Activated CD8-positive, alpha-beta T cell treated with anti-CD3 and anti-CD28 coated beads, Interleukin-2, amount 10 ng/mL, durations not matched to agents 7 days and 5 days (primary cell): ENCODE data around the gene GRIN3A. TPM values are rescaled to one million over a fixed set of nuclear protein-coding genes. Genes with fewer than 3 reads are reported as not detected.
A peak's percentile ranks its signal among the peaks of the same experiment; 100 is the strongest.

Experiments
- ATAC-seq: fragments of 150-1000 bp; cut with Tn5 transposase; one replicate; pipeline ENCODE4 v1.10.0; 2021; ENCODE audit warnings: moderate library complexity
- CTCF ChIA-PET: fragments of 350-600 bp; sonication (Branson Sonifier 250); formaldehyde crosslinking; loops from one replicate; lab custom pipeline; 2021; ENCODE audit warnings: antibody characterized with exemption; lab: Charles Lee
- POLR2A ChIA-PET: fragments of 350-600 bp; sonication (Branson Sonifier 250); formaldehyde crosslinking; loops from one replicate; lab custom pipeline; 2021; ENCODE audit warnings: antibody characterized with exemption; lab: Charles Lee
- DNase-seq: peaks from one replicate; pipeline ENCODE4 v3.0.0-alpha.2; 2020
- H3K27ac Mint-ChIP-seq: one replicate; pipeline ENCODE4 v1.8.0; 2021; ENCODE audit warnings: mild to moderate bottlenecking, mixed read lengths
- H3K27me3 Mint-ChIP-seq: one replicate; pipeline ENCODE4 v1.8.0; 2021; ENCODE audit warnings: low read depth, mixed read lengths
- H3K36me3 Mint-ChIP-seq: one replicate; pipeline ENCODE4 v1.8.0; 2021; ENCODE audit warnings: low read depth, mixed read lengths
- H3K4me1 Mint-ChIP-seq: one replicate; pipeline ENCODE4 v1.8.0; 2021; ENCODE audit warnings: low read depth, mixed read lengths
- H3K4me3 Mint-ChIP-seq: one replicate; pipeline ENCODE4 v1.8.0; 2021; ENCODE audit warnings: mild to moderate bottlenecking, mixed read lengths
- H3K9me3 Mint-ChIP-seq: one replicate; pipeline ENCODE4 v1.8.0; 2022; ENCODE audit warnings: mixed read lengths; ENCODE audit not compliant: insufficient read depth
- total RNA-seq, 2 experiments: library from RNA; stranded (reverse); gene quantifications; one replicate each; pipeline ENCODE4 v1.2.3, GENCODE V29; 2021

The GRIN3A gene
- total RNA-seq = not detected

DNA sequence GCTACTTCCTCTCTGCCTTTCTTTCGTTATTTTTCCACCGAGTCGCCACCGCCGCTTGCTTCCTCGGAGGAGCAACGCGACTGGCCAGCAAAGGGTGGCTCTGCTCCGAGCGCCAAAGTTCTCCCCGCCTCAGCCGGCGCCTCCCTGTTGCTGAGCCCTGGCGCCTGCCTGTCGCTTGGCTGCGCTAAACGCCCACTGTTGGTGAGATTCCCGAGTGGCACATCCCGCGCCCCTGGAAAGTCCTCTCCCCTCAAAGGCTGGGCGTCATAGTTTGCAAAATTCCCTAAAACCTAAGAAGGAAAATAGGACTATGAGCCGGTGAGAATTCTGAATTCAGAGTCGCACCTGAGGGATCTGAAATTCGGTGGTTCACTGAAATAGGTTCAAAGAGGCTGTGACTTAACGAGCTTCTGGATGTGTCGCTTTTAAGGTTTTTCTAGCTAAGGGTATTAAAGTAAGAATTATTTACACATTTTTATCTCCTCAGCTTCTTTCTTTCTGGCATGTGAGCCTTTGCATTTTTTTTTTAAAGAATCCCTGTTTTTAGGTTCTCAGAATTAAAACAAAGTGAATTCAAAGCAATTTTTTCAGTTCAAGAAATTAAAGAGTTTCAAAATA lies at the start of gene GRIN3A:
Gene GRIN3A, minus strand, starts transcription at position 82 of the 618 bp plus-strand sequence. CDS start 668 bp downstream, outside the sequence.
- Mint-ChIP-seq H3K4me3 (no peak within 1 kb of the TSS), H3K36me3 (peaks cover 7% of the 10 kb centered on the region), H3K9me3 (no peaks in the 10 kb centered on the region), H3K27me3 (peaks cover 43% of the 10 kb centered on the region), H3K27ac (no peak within 1 kb of the TSS), H3K4me1 (peaks cover 3% of the 10 kb centered on the region)
- ATAC-seq = no peak
- CTCF ChIA-PET = no interaction called here
- DNase-seq = no peak
- POLR2A ChIA-PET = no interaction called here

DNA sequence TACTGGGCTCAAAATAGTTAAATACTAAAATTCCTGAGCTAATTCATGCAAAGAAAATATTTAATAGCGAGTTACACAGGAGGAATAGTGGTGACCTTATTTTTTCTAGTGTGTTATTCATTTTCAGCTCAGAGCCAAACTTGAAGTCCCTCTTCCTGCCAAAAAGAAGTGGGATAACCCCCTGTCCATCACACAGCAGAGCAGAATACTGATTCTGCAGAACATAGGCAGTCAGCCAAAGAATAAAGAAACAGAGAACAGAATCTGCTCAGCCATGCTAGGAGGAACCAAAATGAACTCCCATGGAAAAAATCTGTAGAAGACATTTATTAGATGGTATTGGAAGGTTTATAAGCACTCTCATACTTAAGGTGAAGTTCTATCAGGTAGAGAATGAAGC lies 49.4 kb upstream of the GRIN3A start:
- H3K27me3 Mint-ChIP-seq = no peaks in the 10 kb centered on the region
- H3K4me1 Mint-ChIP-seq = no peaks in the 10 kb centered on the region
- no peak overlapping the region for H3K4me3 Mint-ChIP-seq
- CTCF ChIA-PET = interaction anchor here (0.7 kb wide), 1 partner anchor 861 kb away, joined by 3 read pairs; no protein-coding TSS in a partner anchor
- no peaks in the 10 kb centered on the region for H3K36me3 Mint-ChIP-seq
- no peak overlapping the region for H3K27ac Mint-ChIP-seq
- ATAC-seq (no peak), DNase-seq (no peak)
- H3K9me3 Mint-ChIP-seq = no peaks in the 10 kb centered on the region
- POLR2A ChIA-PET = no interaction called here

DNA sequence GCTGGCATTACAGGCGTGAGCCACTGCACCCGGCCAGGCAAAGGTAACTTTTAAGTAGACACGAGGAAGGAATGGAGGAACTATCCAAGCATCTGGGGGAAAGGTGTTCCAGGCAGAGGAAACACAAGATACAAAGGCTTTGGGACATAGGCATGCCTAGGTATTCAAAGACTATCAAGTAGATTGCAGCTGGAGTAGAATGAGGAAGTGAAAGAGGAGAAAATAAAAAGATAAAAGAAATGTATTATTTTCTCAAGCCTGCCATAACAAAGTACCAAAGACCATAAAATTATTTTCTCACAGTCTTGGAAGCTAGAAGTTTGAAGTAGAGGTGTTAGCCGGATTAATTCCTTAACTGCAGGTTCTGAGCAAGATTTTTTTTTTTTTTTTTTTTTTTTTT lies 39.9 kb upstream of the GRIN3A start:
- H3K9me3 Mint-ChIP-seq = no peaks in the 10 kb centered on the region
- no peaks in the 10 kb centered on the region for H3K36me3 Mint-ChIP-seq
- no peaks in the 10 kb centered on the region for H3K4me1 Mint-ChIP-seq
- ATAC-seq = no peak
- ChIA-PET POLR2A (no interaction called here), CTCF (no interaction called here)
- no peak overlapping the region for H3K4me3 Mint-ChIP-seq
- H3K27ac Mint-ChIP-seq = no peak overlapping the region
- H3K27me3 Mint-ChIP-seq = peaks cover 2% of the 10 kb centered on the region
- no peak for DNase-seq

DNA sequence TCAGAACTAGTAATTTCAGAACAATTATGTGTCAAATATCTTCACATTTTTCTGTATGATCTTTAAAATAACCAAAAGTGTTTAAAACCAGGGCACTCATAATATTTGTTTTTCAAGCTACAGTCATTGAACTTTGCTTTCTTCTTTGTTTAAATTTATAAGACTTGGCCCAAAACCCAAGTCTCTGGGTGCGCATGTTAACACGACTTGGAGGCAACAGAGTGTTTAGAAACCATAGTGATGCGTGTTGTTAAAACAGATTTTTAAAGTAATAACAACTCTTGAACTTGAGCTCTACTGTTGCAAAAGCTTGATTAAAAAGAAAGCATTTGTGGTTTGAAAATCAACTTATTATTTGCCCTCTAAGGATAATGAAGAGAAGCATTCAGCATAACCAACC lies 26.0 kb upstream of the GRIN3A start:
- ATAC-seq (no peak), DNase-seq (no peak)
- Mint-ChIP-seq H3K4me1 (no peaks in the 10 kb centered on the region), H3K36me3 (no peaks in the 10 kb centered on the region), H3K9me3 (no peaks in the 10 kb centered on the region), H3K27me3 (no peaks in the 10 kb centered on the region), H3K4me3 (no peak overlapping the region), H3K27ac (no peak overlapping the region)
- ChIA-PET CTCF (no interaction called here), POLR2A (no interaction called here)

DNA sequence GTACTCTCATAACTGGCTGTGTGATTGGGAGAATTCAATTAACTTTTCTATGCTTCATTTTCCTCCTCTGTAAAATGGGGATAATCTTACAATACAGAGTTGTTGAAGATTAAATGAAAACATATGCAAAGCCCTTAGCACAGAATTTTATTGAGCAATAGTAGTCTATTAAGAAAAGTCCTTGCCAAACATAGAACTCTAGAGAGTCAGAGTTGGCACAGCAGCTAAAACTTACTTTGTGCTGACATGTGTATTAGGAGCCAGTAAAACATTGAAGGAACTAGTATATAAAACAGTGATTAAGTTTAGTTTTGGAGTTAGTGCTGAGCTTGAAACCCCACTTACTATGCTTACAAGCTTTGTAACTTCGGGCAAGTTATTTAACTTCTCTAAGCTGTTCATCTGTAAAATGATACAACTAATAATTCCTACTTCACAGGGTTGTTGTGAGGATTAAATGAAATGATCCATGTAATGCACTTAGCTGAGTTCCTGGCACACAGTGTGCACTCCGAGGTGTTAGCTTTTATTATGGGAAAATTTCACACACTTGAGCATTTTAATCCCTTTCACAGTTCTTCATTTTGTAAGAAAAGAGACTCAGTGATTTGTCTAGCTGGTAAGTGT lies 20.0 kb upstream of the GRIN3A start:
- H3K36me3 Mint-ChIP-seq = no peaks in the 10 kb centered on the region
- ATAC-seq (no peak), DNase-seq (no peak)
- no peaks in the 10 kb centered on the region for H3K27me3 Mint-ChIP-seq
- H3K4me1 Mint-ChIP-seq = no peaks in the 10 kb centered on the region
- POLR2A ChIA-PET = no interaction called here
- H3K4me3 Mint-ChIP-seq = no peak overlapping the region
- no peak overlapping the region for H3K27ac Mint-ChIP-seq
- H3K9me3 Mint-ChIP-seq = no peaks in the 10 kb centered on the region
- CTCF ChIA-PET = no interaction called here

DNA sequence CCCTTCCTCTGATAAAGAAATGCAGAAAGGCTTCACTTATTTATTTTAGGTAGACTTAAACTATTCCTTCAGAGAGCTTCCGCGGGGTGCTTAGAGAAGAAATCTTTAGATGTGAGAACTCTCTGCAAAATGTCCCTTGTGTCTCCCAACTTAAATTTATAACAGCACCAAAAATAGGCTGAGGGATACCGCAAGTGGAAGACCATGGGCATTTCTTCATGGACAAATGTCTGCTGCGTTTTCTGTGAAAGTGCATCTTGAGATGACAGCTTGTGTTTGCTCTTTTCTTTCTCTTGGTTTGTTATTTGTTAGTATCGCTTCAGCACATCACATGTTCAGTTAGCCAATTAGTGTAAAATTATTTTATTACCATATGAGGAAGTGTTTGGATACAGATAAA lies 15.3 kb upstream of the GRIN3A start:
- ChIA-PET POLR2A (no interaction called here), CTCF (interaction anchor here (1.4 kb wide), 1 partner anchor 26 kb away, joined by 3 read pairs; no protein-coding TSS in a partner anchor)
- ATAC-seq (no peak), DNase-seq (no peak)
- H3K27ac Mint-ChIP-seq = no peak overlapping the region
- H3K36me3 Mint-ChIP-seq = no peaks in the 10 kb centered on the region
- no peaks in the 10 kb centered on the region for H3K4me1 Mint-ChIP-seq
- peaks cover 4% of the 10 kb centered on the region for H3K27me3 Mint-ChIP-seq
- no peak overlapping the region for H3K4me3 Mint-ChIP-seq
- H3K9me3 Mint-ChIP-seq = no peaks in the 10 kb centered on the region

DNA sequence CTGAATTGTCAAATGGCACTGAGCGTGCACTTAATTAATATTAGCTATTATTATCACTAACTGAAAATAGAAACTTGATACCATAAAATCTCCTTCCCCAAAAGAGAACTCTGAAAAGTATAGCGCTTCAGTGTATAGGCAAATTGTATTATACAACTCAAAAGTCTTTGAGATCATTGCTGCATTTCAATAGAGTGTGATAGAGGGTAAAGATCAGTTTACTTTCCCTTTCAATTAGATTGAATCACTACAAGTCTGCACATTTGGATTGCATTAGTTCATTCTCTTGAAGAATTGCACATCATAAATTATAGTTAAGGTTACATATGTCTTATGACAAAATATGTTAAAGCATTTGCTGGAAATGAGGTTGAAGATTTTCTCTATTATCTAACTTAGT lies 13.4 kb upstream of the GRIN3A start:
- H3K27ac Mint-ChIP-seq = no peak overlapping the region

DNA sequence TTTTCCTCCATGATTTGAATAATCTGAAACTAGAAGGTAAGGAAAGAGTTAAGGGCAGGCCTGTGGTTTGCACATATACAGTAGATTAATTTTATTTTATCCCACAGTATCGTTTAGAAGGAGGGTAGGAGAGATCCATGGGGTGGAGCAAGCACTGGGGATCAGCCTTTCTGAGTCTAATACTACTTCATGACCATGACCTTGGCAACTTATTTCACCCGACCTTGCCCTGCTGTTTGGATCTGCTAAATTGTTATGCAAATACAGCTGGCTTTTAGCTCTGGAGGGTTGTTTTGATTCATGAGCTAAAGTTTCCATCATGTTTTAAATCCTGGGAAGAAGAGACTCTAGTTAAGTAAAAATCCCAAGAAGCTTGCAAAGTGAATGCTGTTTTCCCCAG lies 864 bp upstream of the GRIN3A start:
- Mint-ChIP-seq H3K27ac (no peak overlapping the region), H3K4me1 (peaks cover 3% of the 10 kb centered on the region), H3K36me3 (peaks cover 7% of the 10 kb centered on the region), H3K4me3 (no peak overlapping the region), H3K9me3 (no peaks in the 10 kb centered on the region), H3K27me3 (peaks cover 43% of the 10 kb centered on the region)
- POLR2A ChIA-PET = no interaction called here
- CTCF ChIA-PET = no interaction called here
- DNase-seq (no peak), ATAC-seq (no peak)

More for the DNA sequence above, 13.4 kb upstream of the GRIN3A start:
- Mint-ChIP-seq H3K9me3 (no peaks in the 10 kb centered on the region), H3K27me3 (peaks cover 4% of the 10 kb centered on the region), H3K36me3 (no peaks in the 10 kb centered on the region), H3K4me3 (no peak overlapping the region), H3K4me1 (no peaks in the 10 kb centered on the region)
- DNase-seq = no peak
- CTCF ChIA-PET = no interaction called here
- ATAC-seq = no peak
- POLR2A ChIA-PET = no interaction called here

DNA sequence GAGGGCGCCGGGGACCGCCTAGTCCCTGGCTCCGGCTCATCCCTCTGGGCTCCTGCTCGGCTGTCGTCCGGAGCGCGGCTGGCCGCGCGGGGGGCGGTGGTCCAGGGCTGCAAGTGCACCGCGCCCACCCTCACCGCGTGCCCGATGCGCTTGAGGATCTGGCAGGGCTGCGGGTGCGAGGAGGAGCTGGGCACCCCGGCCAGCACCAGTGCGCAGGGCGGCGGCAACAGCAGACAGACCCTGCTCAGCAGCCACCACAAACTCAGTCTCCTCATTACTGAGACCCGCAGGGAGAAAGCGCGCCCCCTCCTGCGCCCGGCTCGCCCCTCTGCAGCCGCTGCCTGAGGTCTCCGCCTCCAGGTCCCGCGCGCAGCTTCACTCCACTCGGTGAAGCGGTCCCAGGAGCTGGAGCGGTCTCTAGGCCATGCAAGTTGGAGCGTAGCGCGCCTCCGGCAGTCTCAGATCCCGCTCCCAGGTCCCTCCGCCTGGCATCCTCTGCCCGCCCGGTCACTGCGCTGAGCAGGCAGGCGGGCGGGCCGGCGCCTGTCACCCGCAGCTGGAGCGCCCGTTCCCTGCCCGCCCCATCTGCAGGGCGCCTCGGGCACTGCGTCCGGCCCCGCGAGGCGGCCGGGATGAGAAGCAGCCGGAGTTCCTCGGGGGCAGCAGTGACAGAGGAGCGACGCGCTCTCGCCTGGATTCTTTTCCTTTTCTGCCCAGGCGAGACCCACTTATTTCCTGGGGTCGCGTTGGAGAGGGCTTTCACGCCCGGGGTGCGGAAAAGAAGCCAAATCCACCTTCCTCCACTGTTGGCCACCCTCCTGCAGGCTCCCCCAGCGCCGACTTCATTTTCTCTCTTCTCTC lies 512 bp downstream of the GRIN3A start:
- peaks cover 7% of the 10 kb centered on the region for H3K36me3 Mint-ChIP-seq
- no peak overlapping the region for H3K4me3 Mint-ChIP-seq
- ChIA-PET CTCF (no interaction called here), POLR2A (no interaction called here)
- H3K27ac Mint-ChIP-seq = no peak overlapping the region
- ATAC-seq (no peak), DNase-seq (no peak)
- peaks cover 3% of the 10 kb centered on the region for H3K4me1 Mint-ChIP-seq
- peaks cover 43% of the 10 kb centered on the region for H3K27me3 Mint-ChIP-seq
- no peaks in the 10 kb centered on the region for H3K9me3 Mint-ChIP-seq

DNA sequence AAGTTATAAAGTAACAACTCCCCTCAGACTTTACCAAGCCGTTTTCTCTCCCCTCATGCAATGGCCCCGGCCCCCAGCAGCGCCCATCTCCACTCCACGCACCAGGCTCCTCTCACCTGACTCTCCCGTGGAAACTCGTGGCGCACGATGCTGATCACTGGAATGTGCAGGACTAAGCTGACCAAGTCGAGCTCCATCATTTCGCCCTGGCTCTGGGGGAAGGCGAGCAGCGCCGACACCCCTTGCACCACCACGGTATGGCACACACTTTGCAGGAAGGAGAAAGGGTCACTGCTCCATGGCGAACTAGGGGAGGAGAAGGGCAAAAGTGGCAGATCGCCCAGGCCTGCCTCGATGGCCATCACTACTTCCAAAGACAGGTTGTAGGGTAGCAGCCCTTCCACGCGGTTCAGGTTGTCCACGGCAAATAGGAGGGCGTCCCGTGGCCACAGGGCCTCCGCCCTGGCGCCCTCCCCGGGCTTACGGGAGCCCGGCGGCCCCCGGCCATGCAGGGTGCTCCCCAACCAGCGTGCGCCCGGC lies 1.2 kb downstream of the GRIN3A start:
- ATAC-seq (no peak), DNase-seq (no peak)
- POLR2A ChIA-PET = no interaction called here
- peaks cover 7% of the 10 kb centered on the region for H3K36me3 Mint-ChIP-seq
- no peak overlapping the region for H3K27ac Mint-ChIP-seq
- CTCF ChIA-PET = no interaction called here
- no peaks in the 10 kb centered on the region for H3K9me3 Mint-ChIP-seq
- H3K4me1 Mint-ChIP-seq = peaks cover 3% of the 10 kb centered on the region
- H3K4me3 Mint-ChIP-seq = no peak overlapping the region
- H3K27me3 Mint-ChIP-seq = peaks cover 45% of the 10 kb centered on the region

DNA sequence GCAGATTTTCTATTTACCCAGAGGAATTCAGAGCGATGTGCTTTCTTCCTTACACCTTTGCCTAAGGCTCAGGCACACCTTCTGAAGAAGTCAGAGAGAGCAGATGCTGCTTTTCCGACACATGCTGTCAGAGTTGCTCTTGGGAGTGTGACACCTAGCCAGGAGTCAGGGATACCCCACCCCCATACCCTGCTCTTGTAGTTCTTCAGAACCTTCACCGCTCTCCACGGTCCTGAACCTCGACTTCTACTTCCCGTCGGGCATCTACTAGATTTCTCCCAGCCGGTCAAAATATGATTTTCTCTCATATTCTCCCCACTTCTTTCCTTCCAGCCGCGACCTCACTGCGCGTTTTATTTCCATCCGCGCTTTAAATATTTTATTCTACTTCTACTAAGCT lies 1.7 kb downstream of the GRIN3A start:
- Mint-ChIP-seq H3K36me3 (peaks cover 7% of the 10 kb centered on the region), H3K27me3 (peaks cover 48% of the 10 kb centered on the region)

DNA sequence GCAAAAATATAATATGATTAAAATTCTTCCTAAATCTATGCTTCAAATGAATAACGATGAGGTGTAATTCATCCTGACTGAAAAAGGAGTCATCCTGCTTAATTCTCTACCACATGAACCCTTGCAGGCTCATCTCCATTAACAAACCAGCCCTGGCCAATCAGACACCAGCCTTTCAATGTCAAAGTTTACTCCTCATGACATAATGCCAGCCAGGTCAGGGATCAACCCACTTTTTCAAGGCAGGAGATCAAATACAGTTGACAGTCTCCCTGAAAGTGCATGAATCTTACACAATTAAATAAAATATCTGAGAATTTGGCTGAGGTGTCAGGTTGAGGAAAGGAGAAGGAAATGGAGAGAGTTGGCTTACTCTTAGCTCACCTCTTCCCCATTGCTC lies 7.0 kb downstream of the GRIN3A start:
- Mint-ChIP-seq H3K4me3 (no peak overlapping the region), H3K9me3 (no peaks in the 10 kb centered on the region), H3K4me1 (no peaks in the 10 kb centered on the region), H3K27me3 (peaks cover 14% of the 10 kb centered on the region), H3K27ac (no peak overlapping the region), H3K36me3 (no peaks in the 10 kb centered on the region)
- DNase-seq (no peak), ATAC-seq (no peak)
- ChIA-PET POLR2A (no interaction called here), CTCF (no interaction called here)

More for the DNA sequence above, 1.7 kb downstream of the GRIN3A start:
- no peaks in the 10 kb centered on the region for H3K9me3 Mint-ChIP-seq
- H3K4me3 Mint-ChIP-seq = no peak overlapping the region
- POLR2A ChIA-PET = no interaction called here
- no peak overlapping the region for H3K27ac Mint-ChIP-seq
- DNase-seq (peak; percentile 26), ATAC-seq (no peak)
- H3K4me1 Mint-ChIP-seq = peaks cover 3% of the 10 kb centered on the region
- CTCF ChIA-PET = no interaction called here
